ENCODE measurements around the gene SH3PXD2B. TPM values are rescaled to one million over a fixed set of nuclear protein-coding genes. Genes with fewer than 3 reads are reported as not detected.
"Not testable (repeated sequence)": the region's sequence is repeated elsewhere in the genome, so short reads cannot be mapped to it uniquely, and the experiment has no call there.

SH3PXD2B gene
- total and polyA plus RNA-seq, 2 of the 4 experiments (the other 2 are of a cell fraction), result 8.2 to 14.4 TPM

GRCh38 chr5:172293054-172293744 lies 161.1 kb downstream of the SH3PXD2B start (continued):
- no peak for TF ChIP-seq NFE2L2 (IDR thresholded peaks at IDR 0.05; ENCODE audit: low read depth, low read length)

GRCh38 chr5:172291837-172292236 lies 162.5 kb downstream of the SH3PXD2B start:
- no CpG with 5 or more reads among the region's 5 CpGs for WGBS, 2 experiments (ENCODE audit: extremely low coverage in 2 of 2, insufficient read length in 1 of 2)
- not testable (repeated sequence) for H2AFZ ChIP-seq (replicated peaks; ENCODE audit: low read length, poor library complexity)

More at GRCh38 chr5:172291837-172292236, 162.5 kb downstream of the SH3PXD2B start:
- H2BK5ac ChIP-seq (ENCODE audit: low read depth, low read length, poor library complexity, severe bottlenecking); H2AK9ac ChIP-seq (replicated peaks; ENCODE audit: low read depth, low read length, poor library complexity); H2BK15ac ChIP-seq (ENCODE audit: low read depth, low read length); H3K9me1 ChIP-seq (ENCODE audit: insufficient read depth, low read length); H3K14ac ChIP-seq (replicated peaks; ENCODE audit: low read depth, low read length); H4K20me1 ChIP-seq (ENCODE audit: insufficient read depth, low read length); BruUV-seq (replicated peaks); H3K27ac ChIP-seq (ENCODE audit: insufficient read depth, low read length); H3K27me3 ChIP-seq (ENCODE audit: control insufficient read depth, insufficient read depth, low read length); H2BK120ac ChIP-seq (ENCODE audit: low read depth, low read length); H3K23ac ChIP-seq (ENCODE audit: low read depth, low read length); H3K79me1 ChIP-seq (ENCODE audit: low read depth in 1 of 2, low read length in 2 of 2); H3K4me3 ChIP-seq (ENCODE audit: insufficient read depth, low read depth, low read length); H3K4me2 ChIP-seq (ENCODE audit: low read depth, low read length); H4K91ac ChIP-seq (ENCODE audit: insufficient read depth, low read depth, low read length); H3K18ac ChIP-seq (ENCODE audit: low read depth, low read length); DNase-seq; H3K4ac ChIP-seq (ENCODE audit: low read depth, low read length); dilution Hi-C loops (cut with HindIII; ENCODE audit: low sequenced_read_pairs, unreplicated experiment); ATAC-seq (ENCODE audit: low read depth); H3K9me3 ChIP-seq (ENCODE audit: control insufficient read depth, insufficient read depth, low read length); H2AK5ac ChIP-seq (ENCODE audit: low read depth, low read length); H3K9ac ChIP-seq (ENCODE audit: low read depth, low read length); H3K56ac ChIP-seq (ENCODE audit: extremely low read depth, insufficient read depth, low read length); H2BK20ac ChIP-seq (ENCODE audit: low read depth, low read length); H4K8ac ChIP-seq (ENCODE audit: low read depth in 2 of 2, low read length in 2 of 2); H3K4me1 ChIP-seq (ENCODE audit: control insufficient read depth, insufficient read depth, low read length); H3K36me3 ChIP-seq (ENCODE audit: control insufficient read depth, insufficient read depth, low read length); H4K5ac ChIP-seq (ENCODE audit: low read depth, low read length): not testable (repeated sequence)
- POLR2A ChIA-PET (ENCODE audit: unreplicated experiment), result interaction anchor here (0.9 kb wide), 1 partner anchor 9 kb away, joined by 3 read pairs; the partner anchor contains the start of gene UBTD2
- intact Hi-C loops (cut with micrococcal nuclease), result loop anchor here (5.0 kb wide), 1 partner anchor 380 kb away; no protein-coding TSS in a partner anchor
- CTCF ChIA-PET, result interaction anchor here (0.7 to 0.8 kb wide), 2 partner anchors 103 to 169 kb away, joined by 3 to 5 read pairs; partner anchors contain the start of gene STK10
- in situ Hi-C loops (cut with MboI; ENCODE audit: low sequenced_read_pairs), result loop anchor here (25.0 kb wide), 1 partner anchor 880 kb away; the partner anchor contains the start of gene FGF18

All from IMR-90 (cell line).